Bronchial epithelial cell (primary cell): ENCODE measurements around the gene SMCO2. TPM values are rescaled to one million over a fixed set of nuclear protein-coding genes. Genes with fewer than 3 reads are reported as not detected.

Experiments used
- DNase-seq: peaks from one replicate; pipeline ENCODE4 v3.0.0-alpha.2; 2010; ENCODE audit warnings: low read depth
- FAIRE-seq: peaks from 2 replicates; lab custom pipeline; 2011; peaks lifted over from hg19 to GRCh38; lab: Jason Lieb, UNC
- H3K27me3 ChIP-seq: 2 replicates; pipeline ENCODE4 v1.5.1; 2011; ENCODE audit warnings: low read length; ENCODE audit not compliant: control insufficient read depth, insufficient read depth
- H3K36me3 ChIP-seq: 2 replicates; pipeline ENCODE4 v1.5.1; 2011; ENCODE audit warnings: low read length; ENCODE audit not compliant: control insufficient read depth, insufficient read depth
- H3K4me3 ChIP-seq: 2 replicates; pipeline ENCODE4 v1.5.1; 2011; ENCODE audit warnings: mild to moderate bottlenecking, low read depth, low read length, control low read depth
- CTCF ChIP-seq: IDR thresholded peaks from 2 replicates; pipeline ENCODE4 v1.5.1; 2011; ENCODE audit warnings: mild to moderate bottlenecking, moderate library complexity, low read length, control low read depth, inconsistent platforms; ENCODE audit not compliant: insufficient read depth, severe bottlenecking
- total RNA-seq: library from RNA; depleted of rRNA; stranded (reverse); fragments of >200 nt; gene quantifications from 2 replicates; pipeline ENCODE4 v1.2.1, GENCODE V29; 2014

The SMCO2 gene
- total RNA-seq, 1 donor from 2014 or later = 1.8 TPM

GRCh38 chr12:27547592-27547991, 101.1 kb downstream of the SMCO2 start:
- Histone ChIP-seq H3K36me3 (peaks cover 3% of the 10 kb centered on the region), H3K27me3 (no peaks in the 10 kb centered on the region), H3K4me3 (no peak overlapping the region)
- FAIRE-seq = no peak
- no peak for DNase-seq
- no peak for TF ChIP-seq CTCF

DNA sequence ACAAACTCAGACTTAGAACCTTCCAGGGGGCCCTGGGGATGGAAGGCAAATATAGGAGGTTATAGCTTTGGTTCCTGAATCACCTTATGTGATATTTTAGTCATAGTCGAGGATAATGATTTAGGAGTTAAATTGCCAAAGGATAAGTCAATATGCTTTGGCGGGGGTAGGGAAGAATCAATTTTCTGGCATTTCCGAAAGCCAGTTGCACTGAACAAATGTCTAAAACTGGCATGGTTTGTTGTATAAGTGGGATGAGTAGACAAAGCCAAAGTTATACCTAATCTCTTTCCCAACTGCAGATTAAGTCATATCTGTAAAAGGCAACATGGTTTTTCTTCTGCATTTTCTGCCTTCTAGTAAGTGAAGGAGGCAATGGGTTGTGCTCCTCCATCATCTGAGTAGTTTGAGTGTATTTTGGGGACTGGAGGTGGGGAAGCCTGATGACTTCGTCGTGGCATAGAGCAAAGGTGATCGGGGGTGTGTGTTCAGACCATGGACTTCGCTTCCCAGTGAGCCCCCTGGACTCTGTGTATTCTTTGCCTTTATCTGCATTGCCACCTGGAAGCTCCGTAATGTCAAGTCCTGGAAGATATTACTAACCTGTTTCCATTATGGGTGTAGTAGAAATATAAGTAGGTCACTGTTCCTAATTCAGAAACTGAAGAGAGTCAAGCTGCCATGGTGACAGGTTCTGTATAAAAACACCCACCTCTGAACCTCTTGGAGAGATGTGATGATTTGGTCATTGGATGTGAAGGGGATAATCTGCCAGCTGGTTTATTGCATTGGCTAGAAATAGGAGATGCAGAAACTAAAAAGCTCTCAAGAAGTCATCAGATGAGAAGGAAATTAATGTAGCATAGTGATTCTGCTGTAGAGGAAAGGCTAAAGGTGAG, 102.0 kb downstream of the SMCO2 start:
- no peak for FAIRE-seq
- no peak for DNase-seq
- Histone ChIP-seq H3K36me3 (peaks cover 5% of the 10 kb centered on the region), H3K4me3 (no peak overlapping the region), H3K27me3 (no peaks in the 10 kb centered on the region)
- TF ChIP-seq CTCF = no peak

DNA sequence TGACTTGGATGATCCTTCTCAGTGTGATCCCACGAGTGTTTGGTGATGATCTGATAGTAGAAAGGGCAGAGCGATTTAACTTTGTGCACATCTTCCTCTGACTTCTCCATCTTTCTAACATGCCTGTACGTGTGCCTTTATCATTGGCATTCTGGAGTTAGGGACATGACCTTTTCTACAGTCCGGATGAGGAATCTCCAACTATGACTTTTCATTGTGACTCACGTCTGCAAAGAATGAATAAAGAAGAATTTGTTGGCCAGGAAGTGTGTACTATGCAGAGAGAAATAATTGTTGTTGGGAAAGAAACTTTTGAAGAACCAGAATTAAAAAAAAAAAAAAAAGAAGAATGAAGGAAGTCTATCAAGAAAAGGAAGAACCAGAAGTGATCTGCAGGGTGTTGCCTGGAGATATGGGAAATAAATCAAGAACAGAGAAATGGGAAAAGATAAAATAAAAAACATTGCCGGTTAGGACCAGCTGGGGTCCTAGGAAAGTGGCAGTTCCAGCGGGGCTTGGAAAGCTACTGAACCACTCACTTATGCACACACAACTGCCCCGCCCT, 102.8 kb downstream of the SMCO2 start:
- DNase-seq = peak; percentile 98
- Histone ChIP-seq H3K27me3 (no peaks in the 10 kb centered on the region), H3K4me3 (peak overlapping the region; percentile 8), H3K36me3 (peaks cover 5% of the 10 kb centered on the region)
- no peak for TF ChIP-seq CTCF
- no peak for FAIRE-seq

GRCh38 chr12:27549801-27550652, 103.5 kb downstream of the SMCO2 start:
- FAIRE-seq (no peak), DNase-seq (peak; percentile 95)
- H3K27me3 ChIP-seq = no peaks in the 10 kb centered on the region
- TF ChIP-seq CTCF = no peak
- peaks cover 5% of the 10 kb centered on the region for H3K36me3 ChIP-seq
- H3K4me3 ChIP-seq = peak overlapping the region; percentile 8

DNA sequence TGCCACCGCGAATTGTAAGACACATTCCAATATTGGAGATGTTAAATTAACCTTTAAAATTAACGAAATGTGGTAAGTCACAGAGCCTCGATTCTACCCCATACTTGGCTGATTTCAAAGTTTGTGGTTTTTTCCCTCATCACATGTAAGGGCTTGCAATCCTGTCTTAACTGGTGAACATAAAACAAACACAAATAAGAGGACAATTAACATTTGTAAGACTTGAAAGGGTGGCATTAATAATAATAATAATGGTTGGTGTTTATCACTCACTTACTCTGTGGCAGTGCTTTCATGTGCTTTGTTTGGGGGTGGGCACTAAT, 104.1 kb downstream of the SMCO2 start:
- FAIRE-seq (no peak), DNase-seq (peak; percentile 82)
- no peak for TF ChIP-seq CTCF
- Histone ChIP-seq H3K4me3 (no peak overlapping the region), H3K36me3 (peaks cover 5% of the 10 kb centered on the region), H3K27me3 (no peaks in the 10 kb centered on the region)
